Measurements from ENCODE around the gene MFRP.

The MFRP gene

GRCh38 chr11:119373059-119373920 lies 26.8 kb upstream of the MFRP start:
- DNase-seq (ENCODE audit: low read depth, low spot score): no peak

- DNase-seq (ENCODE audit: low read depth, low spot score): no peak
Observed at GRCh38 chr11:119372260-119373058, 26.0 kb upstream of the MFRP start.

DNA sequence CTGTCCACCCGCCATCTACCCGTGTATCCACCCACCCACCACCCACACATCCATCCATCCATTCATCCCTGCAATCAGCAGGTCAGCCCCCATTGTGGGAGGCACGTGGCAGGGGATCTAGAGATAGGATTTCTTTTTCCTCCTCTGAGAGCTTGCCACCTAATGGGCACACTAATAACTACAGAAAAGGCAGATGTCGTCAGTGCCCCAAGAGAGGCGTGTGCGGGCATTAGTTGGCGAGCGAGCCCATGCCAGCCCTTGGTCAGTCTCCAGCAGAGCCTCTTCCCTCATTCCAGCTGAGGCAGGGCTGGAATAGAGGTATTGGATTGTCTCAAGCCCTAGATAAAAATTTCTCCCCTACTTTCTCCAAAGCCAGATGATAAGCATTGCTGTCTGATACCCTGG lies 25.3 kb upstream of the MFRP start:
- DNase-seq (ENCODE audit: low read depth, low spot score): no peak

- no peak for DNase-seq (ENCODE audit: low read depth, low spot score)
Observed at GRCh38 chr11:119371067-119371601, 24.6 kb upstream of the MFRP start.

GRCh38 chr11:119370486-119371046 lies 24.1 kb upstream of the MFRP start:
- DNase-seq (ENCODE audit: low read depth, low spot score): no peak

DNA sequence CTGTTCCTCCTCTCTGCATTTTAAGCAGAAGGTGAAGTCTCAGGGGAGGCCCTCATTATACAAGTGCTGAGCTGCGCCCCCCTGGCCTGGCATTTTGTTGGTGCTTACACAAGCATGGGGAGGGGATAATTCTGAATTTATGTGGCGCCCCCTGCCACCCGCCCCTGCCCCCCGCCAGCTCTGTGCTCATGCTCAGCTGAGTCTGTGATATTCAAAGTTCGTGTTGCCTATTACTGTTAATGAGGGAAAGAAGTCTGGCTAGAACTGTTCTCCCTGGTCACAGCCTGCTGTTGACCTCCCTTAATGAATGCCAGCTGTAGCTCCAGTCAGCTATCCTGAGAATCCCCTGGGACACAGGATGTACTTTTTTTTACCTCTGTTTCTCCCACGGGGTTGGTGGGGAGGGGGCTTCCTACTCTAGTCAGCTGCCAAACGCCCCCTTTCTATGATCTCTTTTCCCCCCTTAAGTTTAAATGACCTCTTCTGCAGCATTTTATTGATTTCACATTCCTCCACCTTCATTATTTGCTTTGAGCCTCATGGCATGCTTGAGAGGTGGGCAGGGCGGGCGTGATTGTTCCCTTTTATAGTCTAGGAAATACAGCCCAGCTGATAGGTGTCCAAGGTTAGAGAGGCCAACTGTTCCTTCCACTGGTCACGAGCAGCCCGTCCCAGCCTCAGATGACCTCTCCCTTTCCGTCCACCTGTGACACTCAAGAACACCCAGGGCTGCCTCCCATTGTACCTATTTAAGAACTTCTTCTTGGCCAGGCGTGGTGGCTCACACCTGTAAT lies 22.8 kb upstream of the MFRP start:
- no peak for DNase-seq (ENCODE audit: low read depth, low spot score)

- no peak for DNase-seq (ENCODE audit: low read depth, low spot score)
Observed at GRCh38 chr11:119368121-119369034, 21.9 kb upstream of the MFRP start.

- DNase-seq (ENCODE audit: low read depth, low spot score): no peak
Observed at GRCh38 chr11:119367661-119368120, 21.2 kb upstream of the MFRP start.

DNA sequence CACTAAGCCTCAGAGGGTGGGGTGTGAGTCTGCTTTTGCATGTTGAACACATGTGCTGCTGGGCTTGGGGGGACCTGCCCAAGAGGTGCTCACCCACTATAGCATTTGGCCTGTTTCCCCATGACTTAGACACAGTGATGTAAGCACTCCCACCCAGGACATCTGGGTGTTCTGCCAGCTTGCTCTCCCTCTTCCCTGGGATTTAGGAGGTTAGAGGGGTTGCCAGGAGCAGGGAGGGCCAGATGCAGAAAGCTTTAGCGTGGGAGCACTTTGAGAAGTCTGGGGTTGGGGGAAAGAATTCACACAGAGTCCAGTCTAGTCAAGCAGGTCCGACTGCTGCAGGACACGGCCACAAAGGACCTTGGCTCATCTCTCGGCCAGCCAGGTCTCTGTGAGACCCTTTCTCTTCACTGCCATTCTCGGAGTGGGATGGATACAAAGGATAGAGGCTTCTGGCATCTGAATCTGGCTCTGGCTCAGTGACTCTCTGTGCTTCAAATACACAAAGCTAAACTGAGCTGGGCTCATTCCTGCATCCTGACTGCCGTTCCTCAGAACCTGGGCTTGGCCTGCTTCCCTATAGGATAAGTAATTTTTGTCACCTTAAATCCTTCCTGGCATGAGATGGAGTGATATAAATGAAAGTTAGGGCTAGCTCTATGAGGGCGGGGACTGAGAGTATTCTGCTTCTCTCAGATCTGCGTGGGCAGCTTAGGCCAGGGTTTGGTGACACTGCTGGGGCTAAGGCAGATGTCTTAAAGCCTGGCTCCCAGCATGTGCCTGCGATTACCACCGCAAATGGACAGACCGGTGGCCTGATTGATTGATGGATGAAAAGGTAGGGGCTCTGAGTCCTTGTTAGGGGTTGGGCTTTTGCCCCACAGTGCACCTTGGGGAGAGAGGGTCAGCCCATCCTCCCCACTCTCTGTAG lies 20.4 kb upstream of the MFRP start:
- DNase-seq (ENCODE audit: low read depth, low spot score): no peak

- no peak for DNase-seq (ENCODE audit: low read depth, low spot score)
Observed at GRCh38 chr11:119365071-119365591, 18.6 kb upstream of the MFRP start.

DNA sequence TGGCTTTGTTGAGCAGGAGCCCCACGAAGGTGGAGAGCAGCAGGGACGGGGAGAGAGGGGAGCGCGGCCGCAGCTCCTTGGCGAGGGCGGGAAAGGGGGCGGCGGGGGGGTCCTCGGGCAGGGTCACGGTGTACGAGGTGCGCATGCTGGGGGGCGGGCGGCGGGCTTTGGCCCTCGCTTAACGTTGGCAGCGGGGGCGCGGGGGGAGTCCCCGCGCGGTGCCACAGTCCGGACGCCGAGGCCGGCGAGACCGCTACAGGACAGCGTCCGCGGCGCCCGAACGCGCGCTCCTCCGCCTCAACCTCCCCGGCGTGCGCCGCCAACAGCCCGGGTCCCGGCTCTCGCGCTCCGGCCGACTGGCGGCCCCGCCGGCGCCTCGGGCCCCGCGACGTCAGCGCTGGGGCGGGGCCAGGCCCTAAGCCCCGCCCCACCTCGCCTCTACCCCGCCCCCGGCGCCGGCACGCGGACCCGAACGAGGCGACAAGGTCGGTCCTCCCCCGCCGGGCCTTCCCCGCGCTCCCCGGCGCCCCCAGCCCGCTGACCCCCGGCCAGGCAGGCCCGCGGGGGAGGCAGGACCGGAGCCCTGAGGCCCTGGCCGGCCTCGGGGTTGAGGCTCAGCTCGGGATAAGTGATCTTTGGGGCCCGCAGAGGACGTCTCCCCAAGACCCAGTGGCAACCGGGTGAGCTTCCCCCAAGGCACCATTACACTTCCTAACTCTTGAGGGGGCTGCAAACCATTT lies 17.5 kb upstream of the MFRP start:
- DNase-seq (ENCODE audit: low read depth, low spot score): no peak

DNA sequence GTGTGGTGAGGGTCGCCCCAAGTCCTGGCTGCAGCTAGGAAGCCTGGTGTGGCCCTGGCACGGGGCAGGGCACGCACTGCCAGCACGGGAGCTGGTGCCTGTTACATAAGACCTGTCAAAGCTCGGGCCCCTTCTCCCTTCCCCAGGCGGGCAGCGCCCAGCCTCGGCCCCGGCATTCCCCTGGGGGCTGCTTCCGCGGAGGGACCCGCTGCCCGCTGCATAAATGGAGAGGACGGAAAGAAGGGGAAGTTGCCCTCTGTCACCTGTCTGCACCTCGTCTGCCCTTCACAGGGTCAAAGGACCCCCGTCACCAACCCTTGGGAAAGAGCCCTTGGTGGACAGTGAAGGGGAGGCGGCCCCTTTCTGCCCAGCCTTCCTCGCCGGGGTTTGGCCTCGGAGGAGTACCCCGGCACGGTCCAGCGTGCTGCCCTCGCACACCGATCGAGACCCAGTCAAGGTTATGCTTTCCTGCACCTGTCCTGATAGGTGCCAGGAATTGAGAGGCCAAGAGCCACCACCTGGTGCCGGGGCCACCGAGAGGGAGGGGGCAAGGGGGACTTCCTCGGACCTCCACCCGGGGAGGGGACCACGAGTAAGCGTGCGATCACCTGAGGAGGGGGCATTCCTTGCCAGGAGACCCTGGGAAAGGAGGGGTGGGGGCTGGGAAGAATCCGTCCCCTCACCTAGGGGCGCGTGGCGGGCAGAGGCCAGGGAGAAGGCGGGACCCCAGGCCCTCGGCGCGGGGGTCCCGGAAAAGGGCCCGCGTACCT lies 16.8 kb upstream of the MFRP start:
- DNase-seq (ENCODE audit: low read depth, low spot score): no peak

DNA sequence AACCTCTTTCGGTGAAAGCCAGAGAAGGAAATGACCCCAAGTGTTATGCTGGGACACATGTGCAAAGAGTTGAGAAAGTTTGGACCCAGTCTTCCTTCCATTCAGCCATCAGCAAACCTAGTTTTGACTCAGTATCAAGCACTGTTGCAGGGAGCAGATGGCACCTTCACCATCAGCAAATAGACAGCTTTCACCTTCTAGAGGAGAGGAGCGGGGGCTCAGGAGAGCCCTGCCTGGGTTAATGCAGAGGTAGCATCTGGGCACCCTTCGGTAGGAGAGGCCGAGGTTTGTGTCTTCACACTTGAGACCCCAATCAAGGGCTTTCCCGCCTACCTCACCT lies 16.2 kb upstream of the MFRP start:
- DNase-seq (ENCODE audit: low read depth, low spot score): no peak

GRCh38 chr11:119361941-119362725 lies 15.6 kb upstream of the MFRP start:
- no peak for DNase-seq (ENCODE audit: low read depth, low spot score)

- no peak for DNase-seq (ENCODE audit: low read depth, low spot score)
Observed at GRCh38 chr11:119361056-119361787, 14.7 kb upstream of the MFRP start.

All from activated CD4-positive, CD25-positive, alpha-beta regulatory T cell treated with anti-CD3 and anti-CD28 coated beads, Interleukin-2, amount 50 U/mL, for 16 hours (primary cell).